ENCODE measurements around the gene TAS1R1.

The TAS1R1 gene

GRCh38 chr1:6574818-6575217 is 19.7 kb downstream of the TAS1R1 start:
- no peak for TF ChIP-seq CTCF (IDR thresholded peaks at IDR 0.05; ENCODE audit: control insufficient read depth, insufficient read depth, low read depth, low read length, missing control alignments)
- H3K4me3 ChIP-seq (ENCODE audit: control insufficient read depth, low read depth, low read length), result no peak overlapping the region
- DNase-seq (ENCODE audit: low read depth), result no peak

GRCh38 chr1:6577831-6578525 is 22.9 kb downstream of the TAS1R1 start:
- no peak for DNase-seq (ENCODE audit: low read depth)
- no peak overlapping the region for H3K4me3 ChIP-seq (ENCODE audit: control insufficient read depth, low read depth, low read length)
- TF ChIP-seq CTCF (IDR thresholded peaks at IDR 0.05; ENCODE audit: control insufficient read depth, insufficient read depth, low read depth, low read length, missing control alignments), result no peak

- TF ChIP-seq CTCF (IDR thresholded peaks at IDR 0.05; ENCODE audit: control insufficient read depth, insufficient read depth, low read depth, low read length, missing control alignments), result no peak
- DNase-seq (ENCODE audit: low read depth), result no peak
- H3K4me3 ChIP-seq (ENCODE audit: control insufficient read depth, low read depth, low read length), result no peak overlapping the region
Observed at GRCh38 chr1:6578624-6579373, 23.7 kb downstream of the TAS1R1 start.

- H3K4me3 ChIP-seq (ENCODE audit: control insufficient read depth, low read depth, low read length), result peak within 1 kb of the TSS; percentile 72
- peak; percentile 77 for DNase-seq (ENCODE audit: low read depth)
- no peak for TF ChIP-seq CTCF (IDR thresholded peaks at IDR 0.05; ENCODE audit: control insufficient read depth, insufficient read depth, low read depth, low read length, missing control alignments)
Observed at GRCh38 chr1:6579374-6580118, 24.4 kb downstream of the TAS1R1 start, which contains the start of gene ZBTB48. Gene ZBTB48 (plus strand): TSS chr1:6579994. CDS start chr1:6580610, 616 bp downstream.

GRCh38 chr1:6580119-6580592 is 25.0 kb downstream of the TAS1R1 start:
- no peak for DNase-seq (ENCODE audit: low read depth)
- peak overlapping the region; percentile 72 for H3K4me3 ChIP-seq (ENCODE audit: control insufficient read depth, low read depth, low read length)
- no peak for TF ChIP-seq CTCF (IDR thresholded peaks at IDR 0.05; ENCODE audit: control insufficient read depth, insufficient read depth, low read depth, low read length, missing control alignments)

GRCh38 chr1:6580593-6581409 is 25.7 kb downstream of the TAS1R1 start:
- H3K4me3 ChIP-seq (ENCODE audit: control insufficient read depth, low read depth, low read length), result peak overlapping the region; percentile 72
- peak; percentile 25 for TF ChIP-seq CTCF (IDR thresholded peaks at IDR 0.05; ENCODE audit: control insufficient read depth, insufficient read depth, low read depth, low read length, missing control alignments)
- no peak for DNase-seq (ENCODE audit: low read depth)
